ENCODE data around the gene SEMA6B. TPM values are rescaled to one million over a fixed set of nuclear protein-coding genes. Genes with fewer than 3 reads are reported as not detected.
"Not testable (repeated sequence)": the region's sequence is repeated elsewhere in the genome, so short reads cannot be mapped to it uniquely, and the experiment has no call there.

SEMA6B gene
- polyA plus RNA-seq, 2 donors = 1.1 to 2.0 TPM

DNA sequence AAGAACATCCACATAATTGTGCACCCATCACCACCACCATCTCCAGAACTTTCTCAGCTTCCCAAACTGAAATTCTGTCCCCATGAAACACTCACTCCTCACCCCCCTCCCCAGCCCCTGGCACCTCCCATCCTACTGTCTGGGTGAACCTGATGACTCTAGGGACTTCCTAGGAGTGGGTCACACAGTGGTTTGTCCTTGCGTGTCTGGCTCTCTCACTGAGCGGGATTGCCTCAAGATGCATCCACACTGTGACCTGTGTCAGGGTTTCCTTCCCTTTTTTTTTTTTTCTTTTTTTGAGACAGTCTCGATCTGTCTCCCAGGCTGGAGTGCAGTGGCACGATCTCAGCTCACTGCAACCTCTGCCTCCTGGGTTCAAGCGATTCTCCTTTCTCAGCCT lies 4.1 kb upstream of the SEMA6B start:
- H3K36me3 ChIP-seq (ENCODE audit: control insufficient read depth in 2 of 2, insufficient read depth in 2 of 2, low read length in 1 of 2); H3K9me3 ChIP-seq (ENCODE audit: control insufficient read depth in 2 of 2, insufficient read depth in 1 of 2, low read depth in 1 of 2, low read length in 1 of 2); H3K27ac ChIP-seq (ENCODE audit: low read depth in 2 of 2, low read length in 1 of 2); H3K27me3 ChIP-seq (ENCODE audit: control insufficient read depth in 1 of 2, insufficient read depth in 2 of 2, low read length in 2 of 2); H3K4me3 ChIP-seq (ENCODE audit: low read depth in 1 of 2, low read length in 2 of 2); H3K4me1 ChIP-seq (ENCODE audit: control insufficient read depth in 2 of 2, insufficient read depth in 2 of 2, low read length in 1 of 2): not testable (repeated sequence)
- WGBS, 2 donors = 75 to 76% methylated on average over 5 of the region's 5 CpGs

DNA sequence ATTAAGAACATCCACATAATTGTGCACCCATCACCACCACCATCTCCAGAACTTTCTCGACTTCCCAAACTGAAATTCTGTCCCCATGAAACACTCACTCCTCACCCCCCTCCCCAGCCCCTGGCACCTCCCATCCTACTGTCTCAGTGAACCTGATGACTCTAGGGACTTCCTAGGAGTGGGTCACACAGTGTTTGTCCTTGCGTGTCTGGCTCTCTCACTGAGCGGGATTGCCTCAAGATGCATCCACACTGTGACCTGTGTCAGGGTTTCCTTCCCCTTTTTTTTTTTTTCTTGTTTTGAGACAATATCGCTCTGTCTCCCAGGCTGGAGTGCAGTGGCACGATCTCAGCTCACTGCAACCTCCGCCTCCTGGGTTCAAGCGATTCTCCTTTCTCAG lies 2.6 kb upstream of the SEMA6B start:
- not testable (repeated sequence) for H3K27ac ChIP-seq (ENCODE audit: low read depth in 2 of 2, low read length in 1 of 2); H3K36me3 ChIP-seq (ENCODE audit: control insufficient read depth in 2 of 2, insufficient read depth in 2 of 2, low read length in 1 of 2); H3K9me3 ChIP-seq (ENCODE audit: control insufficient read depth in 2 of 2, insufficient read depth in 1 of 2, low read depth in 1 of 2, low read length in 1 of 2); H3K27me3 ChIP-seq (ENCODE audit: control insufficient read depth in 1 of 2, insufficient read depth in 2 of 2, low read length in 2 of 2); H3K4me1 ChIP-seq (ENCODE audit: control insufficient read depth in 2 of 2, insufficient read depth in 2 of 2, low read length in 1 of 2); H3K4me3 ChIP-seq (ENCODE audit: low read depth in 1 of 2, low read length in 2 of 2)
- 72 to 73% methylated on average over 6 to 7 of the region's 7 CpGs for WGBS, 2 donors

DNA sequence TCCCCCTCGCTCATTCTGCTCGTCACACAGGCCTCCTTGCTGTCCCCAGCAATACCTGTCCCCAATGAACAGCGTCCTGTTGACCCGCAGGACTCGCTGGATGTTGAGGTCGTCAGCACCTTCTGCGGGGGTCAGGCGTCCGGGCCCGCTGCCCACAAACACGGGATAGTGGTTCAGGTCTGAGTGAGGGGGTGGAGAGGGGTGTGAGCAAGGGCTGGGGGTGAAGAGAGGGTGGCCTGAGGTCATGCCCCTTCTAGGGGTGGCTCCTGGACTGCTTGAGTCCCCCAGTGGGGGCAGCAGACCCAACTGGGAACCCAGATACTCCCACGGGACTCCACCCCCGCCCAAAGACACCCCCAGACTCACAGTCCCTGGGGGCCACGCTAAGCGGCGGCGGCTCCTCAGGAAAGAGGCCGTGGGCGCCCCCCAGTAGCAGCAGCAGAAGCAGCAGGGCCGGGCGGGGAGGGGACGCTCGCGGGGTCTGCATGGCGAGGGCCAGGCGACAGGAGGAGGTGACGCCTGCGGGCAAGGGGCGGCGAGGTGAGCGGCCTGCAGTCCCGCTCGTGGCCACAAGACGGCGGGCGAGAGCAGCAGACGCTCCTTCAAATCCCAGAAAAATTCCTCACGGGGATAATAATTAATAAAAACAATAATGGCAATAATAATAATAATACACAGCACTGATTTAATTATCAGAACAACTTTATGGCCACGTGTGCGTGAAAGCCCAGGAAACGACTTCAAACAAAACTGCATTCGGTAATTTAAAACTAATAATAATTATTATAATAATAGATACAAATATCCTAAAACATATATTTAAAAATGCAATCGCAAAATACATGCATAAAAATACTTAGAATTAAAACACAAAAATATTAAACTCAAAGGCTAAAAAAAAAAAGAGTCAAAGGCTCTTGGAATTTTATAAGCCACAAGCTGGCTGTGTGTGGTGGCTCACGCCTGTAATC lies 1.2 kb downstream of the SEMA6B start:
- WGBS, 2 donors = 23 to 24% methylated on average over 40 to 44 of the region's 44 CpGs
- no peaks in the 10 kb centered on the region for H3K36me3 ChIP-seq (ENCODE audit: control insufficient read depth in 2 of 2, insufficient read depth in 2 of 2, low read length in 1 of 2)
- peaks cover 3 to 4% of the 10 kb centered on the region in 2 donors for H3K4me1 ChIP-seq (ENCODE audit: control insufficient read depth in 2 of 2, insufficient read depth in 2 of 2, low read length in 1 of 2)
- peak overlapping the region in 1 of 2 donors; percentile 22 for H3K4me3 ChIP-seq (ENCODE audit: low read depth in 1 of 2, low read length in 2 of 2)
- no peaks in the 10 kb centered on the region for H3K9me3 ChIP-seq (ENCODE audit: control insufficient read depth in 2 of 2, insufficient read depth in 1 of 2, low read depth in 1 of 2, low read length in 1 of 2)
- H3K27ac ChIP-seq (ENCODE audit: low read depth in 2 of 2, low read length in 1 of 2) = no peak overlapping the region
- H3K27me3 ChIP-seq (ENCODE audit: control insufficient read depth in 1 of 2, insufficient read depth in 2 of 2, low read length in 2 of 2) = no peaks in the 10 kb centered on the region

DNA sequence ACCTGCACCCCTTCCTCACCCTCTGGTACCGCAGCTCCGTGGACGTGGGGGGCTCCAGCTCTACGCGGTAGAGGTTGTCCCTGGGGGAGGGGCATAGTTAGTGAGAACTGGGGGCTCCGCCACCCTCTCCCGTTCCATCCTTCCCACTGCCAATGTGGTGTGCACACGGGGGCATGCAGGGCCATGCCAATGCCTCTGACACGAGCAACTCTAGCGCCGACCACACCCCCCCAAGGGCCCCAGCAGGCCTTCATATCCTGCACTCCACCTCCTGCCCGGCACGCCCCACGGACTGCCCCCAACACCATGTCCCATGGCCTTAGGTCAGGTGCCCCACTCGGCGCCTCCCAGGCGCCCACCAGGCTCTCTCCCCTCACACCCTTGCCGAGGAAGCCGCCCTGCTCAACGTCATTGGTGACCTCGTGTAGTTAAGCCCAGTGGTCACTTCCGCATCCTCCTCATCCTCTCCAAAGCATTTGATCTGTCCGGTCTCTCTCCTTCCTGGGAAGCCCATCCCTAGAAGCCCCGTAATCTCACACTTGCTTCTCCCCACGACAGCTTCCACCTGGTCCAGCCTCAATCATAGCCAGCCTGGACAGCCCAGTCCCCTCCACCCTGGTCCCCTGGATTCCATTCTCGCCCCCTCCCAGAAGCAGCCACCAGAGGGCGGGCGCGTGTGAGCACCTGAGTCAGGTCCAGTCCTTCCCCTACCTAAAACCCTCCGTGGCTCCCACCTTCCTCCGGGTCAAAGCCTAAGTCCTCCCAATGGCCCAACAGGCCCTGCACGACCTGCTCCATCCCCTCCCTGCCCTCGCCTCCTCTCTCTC lies 2.1 kb downstream of the SEMA6B start:
- H3K27ac ChIP-seq (ENCODE audit: low read depth in 2 of 2, low read length in 1 of 2) = no peak overlapping the region
- WGBS, 2 donors = 72 to 76% methylated on average over 33 of the region's 33 CpGs
- no peaks in the 10 kb centered on the region for H3K9me3 ChIP-seq (ENCODE audit: control insufficient read depth in 2 of 2, insufficient read depth in 1 of 2, low read depth in 1 of 2, low read length in 1 of 2)
- H3K27me3 ChIP-seq (ENCODE audit: control insufficient read depth in 1 of 2, insufficient read depth in 2 of 2, low read length in 2 of 2) = no peaks in the 10 kb centered on the region
- no peaks in the 10 kb centered on the region for H3K36me3 ChIP-seq (ENCODE audit: control insufficient read depth in 2 of 2, insufficient read depth in 2 of 2, low read length in 1 of 2)
- H3K4me1 ChIP-seq (ENCODE audit: control insufficient read depth in 2 of 2, insufficient read depth in 2 of 2, low read length in 1 of 2) = peaks cover 3 to 4% of the 10 kb centered on the region in 2 donors
- H3K4me3 ChIP-seq (ENCODE audit: low read depth in 1 of 2, low read length in 2 of 2) = no peak overlapping the region

DNA sequence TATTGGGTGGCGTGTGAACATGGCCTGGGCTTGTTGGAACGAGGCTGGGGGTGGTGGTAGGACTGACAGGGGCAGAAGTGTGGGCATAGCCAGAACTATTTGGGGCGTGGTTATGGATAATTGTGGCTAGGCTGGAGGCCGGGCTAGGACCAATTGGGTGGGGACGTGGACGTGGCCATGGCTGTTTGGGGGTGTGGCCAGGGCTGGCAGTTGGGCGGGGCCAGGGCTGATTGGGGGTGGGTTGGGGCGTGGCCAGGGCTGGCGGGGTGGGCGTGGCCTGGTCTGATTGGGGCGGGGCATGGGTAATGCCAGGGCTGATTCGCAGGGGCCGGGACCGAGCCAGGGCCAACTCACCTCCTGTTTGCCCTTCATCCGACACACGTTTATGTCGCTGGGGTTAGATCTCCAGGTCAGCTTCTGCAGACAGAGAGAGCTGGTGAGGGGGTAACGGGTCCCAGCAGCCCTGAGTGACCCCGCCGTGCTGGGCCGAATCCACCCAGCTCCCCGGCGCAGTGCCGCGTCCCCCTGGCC lies 2.8 kb downstream of the SEMA6B start:
- H3K9me3 ChIP-seq (ENCODE audit: control insufficient read depth in 2 of 2, insufficient read depth in 1 of 2, low read depth in 1 of 2, low read length in 1 of 2) = no peaks in the 10 kb centered on the region
- H3K4me3 ChIP-seq (ENCODE audit: low read depth in 1 of 2, low read length in 2 of 2) = no peak overlapping the region
- H3K36me3 ChIP-seq (ENCODE audit: control insufficient read depth in 2 of 2, insufficient read depth in 2 of 2, low read length in 1 of 2) = no peaks in the 10 kb centered on the region
- 72 to 76% methylated on average over 25 of the region's 25 CpGs for WGBS, 2 donors
- H3K27ac ChIP-seq (ENCODE audit: low read depth in 2 of 2, low read length in 1 of 2) = no peak overlapping the region
- H3K4me1 ChIP-seq (ENCODE audit: control insufficient read depth in 2 of 2, insufficient read depth in 2 of 2, low read length in 1 of 2) = peaks cover 3 to 4% of the 10 kb centered on the region in 2 donors
- no peaks in the 10 kb centered on the region for H3K27me3 ChIP-seq (ENCODE audit: control insufficient read depth in 1 of 2, insufficient read depth in 2 of 2, low read length in 2 of 2)

DNA sequence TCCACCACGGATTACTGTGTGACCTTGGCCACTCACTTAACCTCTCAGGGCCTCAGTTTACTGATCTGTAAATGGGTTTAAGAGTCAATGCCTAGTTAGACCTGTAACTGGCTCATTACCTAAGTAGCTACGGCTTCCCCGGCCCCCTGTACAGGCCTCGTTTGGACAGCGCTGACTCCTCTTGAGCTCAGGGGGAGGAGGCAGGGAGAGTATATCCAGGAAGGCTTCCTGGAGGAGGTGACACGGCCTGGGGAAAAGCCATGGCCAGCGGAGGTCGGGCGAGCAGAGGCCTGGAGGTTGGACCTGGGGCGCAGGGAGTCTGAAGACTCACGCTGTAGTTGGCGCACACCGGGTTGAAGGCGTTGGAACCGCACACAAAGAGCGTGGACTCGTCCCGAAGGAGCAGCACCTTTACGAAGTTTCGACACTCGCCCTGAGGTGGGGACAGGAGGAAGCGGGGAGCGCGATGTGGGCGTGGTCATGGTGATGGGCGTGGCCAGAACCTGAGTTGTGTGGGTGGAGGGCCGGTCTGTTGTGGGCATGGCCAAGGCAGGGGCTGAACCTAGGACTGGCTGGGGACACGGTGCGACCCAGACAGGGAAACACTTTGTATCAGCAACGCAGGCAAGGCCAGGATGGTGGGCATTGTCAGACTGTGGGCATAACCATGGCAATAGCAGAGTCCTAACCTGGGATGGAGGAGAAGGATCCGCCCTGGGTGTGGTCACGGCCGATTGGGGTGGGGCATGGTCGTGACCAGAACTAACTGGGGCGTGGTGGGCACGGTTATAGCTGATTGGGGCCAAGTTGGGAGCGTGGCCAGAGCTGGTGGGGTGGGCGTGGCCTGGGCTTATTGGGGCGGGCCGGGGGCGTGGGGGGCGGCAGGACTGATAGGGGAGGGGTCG lies 3.6 kb downstream of the SEMA6B start:
- H3K4me1 ChIP-seq (ENCODE audit: control insufficient read depth in 2 of 2, insufficient read depth in 2 of 2, low read length in 1 of 2) = peaks cover 3 to 4% of the 10 kb centered on the region in 2 donors
- 69 to 71% methylated on average over 43 of the region's 43 CpGs for WGBS, 2 donors
- no peaks in the 10 kb centered on the region for H3K9me3 ChIP-seq (ENCODE audit: control insufficient read depth in 2 of 2, insufficient read depth in 1 of 2, low read depth in 1 of 2, low read length in 1 of 2)
- no peaks in the 10 kb centered on the region for H3K36me3 ChIP-seq (ENCODE audit: control insufficient read depth in 2 of 2, insufficient read depth in 2 of 2, low read length in 1 of 2)
- no peaks in the 10 kb centered on the region for H3K27me3 ChIP-seq (ENCODE audit: control insufficient read depth in 1 of 2, insufficient read depth in 2 of 2, low read length in 2 of 2)
- no peak overlapping the region for H3K4me3 ChIP-seq (ENCODE audit: low read depth in 1 of 2, low read length in 2 of 2)
- H3K27ac ChIP-seq (ENCODE audit: low read depth in 2 of 2, low read length in 1 of 2) = no peak overlapping the region

DNA sequence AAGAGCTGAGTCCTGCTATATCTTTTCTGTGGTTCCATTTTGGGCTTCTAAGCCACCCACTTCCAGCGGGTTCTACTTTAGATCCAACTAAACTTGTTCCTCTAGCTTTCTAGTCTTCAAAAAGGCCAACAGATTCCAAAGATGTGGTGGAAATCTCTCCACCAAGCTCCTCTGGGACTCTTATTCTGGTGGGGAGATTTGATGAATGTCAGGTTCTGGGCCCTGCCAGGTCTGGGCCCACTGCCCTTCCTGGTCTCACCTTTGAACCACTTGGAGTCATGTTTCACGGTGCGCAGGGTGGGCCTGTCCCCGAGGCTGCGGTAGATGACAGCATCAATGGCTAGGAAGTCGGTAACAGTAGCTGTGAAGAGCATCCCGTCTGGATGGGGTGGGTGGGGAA lies 4.8 kb downstream of the SEMA6B start:
- H3K4me3 ChIP-seq (ENCODE audit: low read depth in 1 of 2, low read length in 2 of 2) = no peak overlapping the region
- H3K4me1 ChIP-seq (ENCODE audit: control insufficient read depth in 2 of 2, insufficient read depth in 2 of 2, low read length in 1 of 2) = peaks cover 3 to 4% of the 10 kb centered on the region in 2 donors
- no peaks in the 10 kb centered on the region for H3K9me3 ChIP-seq (ENCODE audit: control insufficient read depth in 2 of 2, insufficient read depth in 1 of 2, low read depth in 1 of 2, low read length in 1 of 2)
- H3K27ac ChIP-seq (ENCODE audit: low read depth in 2 of 2, low read length in 1 of 2) = no peak overlapping the region
- H3K36me3 ChIP-seq (ENCODE audit: control insufficient read depth in 2 of 2, insufficient read depth in 2 of 2, low read length in 1 of 2) = no peaks in the 10 kb centered on the region
- 77 to 80% methylated on average over 7 of the region's 7 CpGs for WGBS, 2 donors
- H3K27me3 ChIP-seq (ENCODE audit: control insufficient read depth in 1 of 2, insufficient read depth in 2 of 2, low read length in 2 of 2) = no peaks in the 10 kb centered on the region

DNA sequence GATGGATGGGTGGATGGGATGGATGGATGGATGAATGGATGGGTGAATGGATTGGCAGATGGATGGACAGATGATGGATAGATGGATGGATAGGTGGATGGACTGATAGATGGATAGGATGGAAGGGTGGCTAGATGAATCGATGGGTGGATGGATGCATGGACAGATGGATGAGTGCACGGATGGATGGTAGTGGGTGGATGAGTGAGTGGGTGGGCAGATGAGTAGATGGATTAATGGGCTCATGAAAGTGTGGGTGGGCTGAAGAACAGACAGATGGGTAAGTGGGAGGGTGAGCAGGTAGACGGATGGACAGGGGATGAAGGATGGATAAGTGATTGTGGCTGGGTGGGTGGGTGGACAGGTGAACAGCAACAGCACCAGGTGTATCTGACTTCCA lies 5.7 kb downstream of the SEMA6B start:
- Histone ChIP-seq H3K27ac (ENCODE audit: low read depth in 2 of 2, low read length in 1 of 2) (no peak overlapping the region), H3K4me1 (ENCODE audit: control insufficient read depth in 2 of 2, insufficient read depth in 2 of 2, low read length in 1 of 2) (peaks cover 3 to 4% of the 10 kb centered on the region in 2 donors), H3K9me3 (ENCODE audit: control insufficient read depth in 2 of 2, insufficient read depth in 1 of 2, low read depth in 1 of 2, low read length in 1 of 2) (no peaks in the 10 kb centered on the region), H3K4me3 (ENCODE audit: low read depth in 1 of 2, low read length in 2 of 2) (no peak overlapping the region), H3K36me3 (ENCODE audit: control insufficient read depth in 2 of 2, insufficient read depth in 2 of 2, low read length in 1 of 2) (no peaks in the 10 kb centered on the region), H3K27me3 (ENCODE audit: control insufficient read depth in 1 of 2, insufficient read depth in 2 of 2, low read length in 2 of 2) (no peaks in the 10 kb centered on the region)
- WGBS, 2 donors = 61 to 93% methylated on average over 3 of the region's 3 CpGs

Measured in esophagus (tissue), 2 donors.